HPDE6-E6E7 (cell line): ENCODE results near the gene ADAMTS2.

ENCODE experiments used
- DNase-seq: peaks from one replicate; pipeline ENCODE4 v3.0.0; 2011; ENCODE audit warnings: missing footprints; ENCODE audit errors: extremely low spot score

ADAMTS2 gene

GRCh38 chr5:179343719-179344430, 1.4 kb downstream of the ADAMTS2 start:
- no peak for DNase-seq

GRCh38 chr5:179343021-179343718, 2.1 kb downstream of the ADAMTS2 start:
- DNase-seq = no peak

- DNase-seq = no peak
Measured at GRCh38 chr5:179342577-179342976, 2.7 kb downstream of the ADAMTS2 start.

GRCh38 chr5:179340465-179340864, 4.8 kb downstream of the ADAMTS2 start:
- DNase-seq = no peak

- DNase-seq = no peak
Measured at GRCh38 chr5:179339996-179340395, 5.3 kb downstream of the ADAMTS2 start.

- DNase-seq = no peak
Measured at GRCh38 chr5:179339081-179339480, 6.2 kb downstream of the ADAMTS2 start.

- DNase-seq = no peak
Measured at GRCh38 chr5:179337796-179338676, 7.2 kb downstream of the ADAMTS2 start.

GRCh38 chr5:179336871-179337795, 8.1 kb downstream of the ADAMTS2 start:
- no peak for DNase-seq

GRCh38 chr5:179336126-179336870, 9.0 kb downstream of the ADAMTS2 start:
- DNase-seq = no peak

GRCh38 chr5:179333796-179334761, 11.2 kb downstream of the ADAMTS2 start:
- no peak for DNase-seq

GRCh38 chr5:179332741-179333290, 12.4 kb downstream of the ADAMTS2 start:
- no peak for DNase-seq

GRCh38 chr5:179331591-179332375, 13.5 kb downstream of the ADAMTS2 start:
- no peak for DNase-seq

- no peak for DNase-seq
Measured at GRCh38 chr5:179330186-179330900, 14.9 kb downstream of the ADAMTS2 start.

- DNase-seq = no peak
Measured at GRCh38 chr5:179328291-179328690, 17.0 kb downstream of the ADAMTS2 start.

- DNase-seq = no peak
Measured at GRCh38 chr5:179327021-179327735, 18.1 kb downstream of the ADAMTS2 start.

- no peak for DNase-seq
Measured at GRCh38 chr5:179326122-179326927, 18.9 kb downstream of the ADAMTS2 start.
